HT1080 (cell line): ENCODE results near the gene PRSS37. TPM values are rescaled to one million over a fixed set of nuclear protein-coding genes. Genes with fewer than 3 reads are reported as not detected.
A peak's percentile ranks its signal among the peaks of the same experiment; 100 is the strongest.
"Not testable (repeated sequence)": the region's sequence is repeated elsewhere in the genome, so short reads cannot be mapped to it uniquely, and the experiment has no call there.

Experiments
- DNase-seq: peaks from one replicate; pipeline ENCODE4 v3.0.0-alpha.2; 2015; ENCODE audit warnings: low read depth
- polyA plus RNA-seq, 2 experiments: library from polyadenylated mRNA; depleted of rRNA; stranded (reverse); fragments of >200 nt; gene quantifications; 2 replicates each; pipeline ENCODE4 v1.2.3, GENCODE V29; 2015
- total RNA-seq: library from RNA; depleted of rRNA; stranded (reverse); fragments of >200 nt; shearing (Covaris generic); gene quantifications from 2 replicates; pipeline ENCODE4 v1.2.3, GENCODE V29; 2014; rRNA removed

The PRSS37 gene, protein sequence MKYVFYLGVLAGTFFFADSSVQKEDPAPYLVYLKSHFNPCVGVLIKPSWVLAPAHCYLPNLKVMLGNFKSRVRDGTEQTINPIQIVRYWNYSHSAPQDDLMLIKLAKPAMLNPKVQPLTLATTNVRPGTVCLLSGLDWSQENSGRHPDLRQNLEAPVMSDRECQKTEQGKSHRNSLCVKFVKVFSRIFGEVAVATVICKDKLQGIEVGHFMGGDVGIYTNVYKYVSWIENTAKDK
- not detected in 2 replicates for total RNA-seq
- not detected in 2 replicates for polyA plus RNA-seq (2015; cell fraction: cytosol; rRNA removed)
- not detected in 2 replicates for polyA plus RNA-seq (2015; cell fraction: nucleus; rRNA removed)

DNA sequence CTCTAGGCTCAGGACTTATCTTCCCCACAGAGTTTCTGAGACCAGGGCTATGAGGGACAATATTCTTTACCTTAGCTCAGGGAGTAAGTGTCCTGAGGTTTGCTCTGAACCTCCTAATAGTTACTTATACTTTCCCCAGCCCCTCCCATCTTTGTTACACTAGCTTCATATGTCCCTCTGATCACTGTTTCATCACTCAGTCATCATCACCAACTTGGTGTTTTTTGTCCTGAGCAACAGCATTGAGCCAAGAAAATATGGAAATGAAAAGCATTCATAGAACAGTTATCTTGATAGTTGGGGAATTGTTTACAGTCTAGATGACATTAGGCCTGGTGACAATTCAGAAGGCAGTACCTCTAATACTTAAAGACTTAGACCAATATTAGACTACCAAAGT, at the start of gene PRSS37:
PRSS37 (minus strand) TSS at position 101 of the 400 bp plus-strand sequence. CDS start 436 bp downstream, outside the sequence.
- DNase-seq = no peak

DNA sequence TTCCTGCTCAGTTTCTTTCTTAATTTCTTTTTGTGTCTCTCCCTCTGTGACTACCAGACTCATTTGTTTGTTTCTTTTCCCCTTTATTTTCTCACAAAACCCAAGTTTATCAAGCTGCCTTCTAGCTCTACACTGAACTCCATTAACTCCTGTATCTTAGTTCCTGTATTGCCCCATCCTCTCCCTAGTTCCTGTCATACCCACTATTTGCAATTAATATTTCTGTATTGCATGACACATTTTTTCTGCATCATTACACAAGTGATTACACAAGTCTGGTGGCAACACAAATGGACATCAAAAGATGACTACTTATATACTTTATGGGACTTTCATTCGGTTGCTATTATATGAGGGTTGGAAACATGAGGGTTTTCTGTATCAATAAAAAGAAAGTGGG, 48.0 kb upstream of the PRSS37 start:
- DNase-seq = no peak

DNA sequence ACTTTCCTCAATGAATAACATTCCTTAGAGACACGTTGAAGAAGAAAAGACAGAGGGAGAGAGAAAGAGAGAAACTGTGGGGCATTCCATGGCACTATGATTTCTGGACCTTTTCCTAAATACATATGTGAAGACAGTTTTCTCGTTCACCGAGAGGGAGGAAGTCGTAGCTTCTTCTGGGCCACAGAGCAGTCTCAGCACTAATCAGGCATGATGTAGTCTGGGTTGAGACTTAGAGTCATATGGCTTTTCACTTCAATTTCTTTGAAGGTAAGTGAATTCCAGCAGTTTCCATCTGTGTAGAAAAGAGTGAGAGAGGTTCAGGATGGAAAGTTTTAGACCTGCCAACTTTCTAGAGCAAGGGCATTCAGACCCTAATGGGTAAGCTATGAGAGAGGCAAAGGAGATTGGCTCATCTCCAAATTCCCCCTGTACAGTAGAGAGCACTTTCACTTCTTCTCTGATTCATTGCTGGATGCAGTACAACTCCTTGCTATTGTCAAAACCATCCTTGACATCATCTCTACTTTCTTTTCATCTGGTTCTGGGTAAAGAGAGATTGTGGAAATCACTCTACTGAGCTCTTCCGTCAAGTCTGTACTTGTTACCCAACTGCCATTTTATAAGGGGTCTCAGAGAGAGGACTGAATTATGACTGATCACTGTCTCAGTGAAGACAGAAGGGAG, 43.4 kb upstream of the PRSS37 start:
- peak; percentile 24 for DNase-seq

DNA sequence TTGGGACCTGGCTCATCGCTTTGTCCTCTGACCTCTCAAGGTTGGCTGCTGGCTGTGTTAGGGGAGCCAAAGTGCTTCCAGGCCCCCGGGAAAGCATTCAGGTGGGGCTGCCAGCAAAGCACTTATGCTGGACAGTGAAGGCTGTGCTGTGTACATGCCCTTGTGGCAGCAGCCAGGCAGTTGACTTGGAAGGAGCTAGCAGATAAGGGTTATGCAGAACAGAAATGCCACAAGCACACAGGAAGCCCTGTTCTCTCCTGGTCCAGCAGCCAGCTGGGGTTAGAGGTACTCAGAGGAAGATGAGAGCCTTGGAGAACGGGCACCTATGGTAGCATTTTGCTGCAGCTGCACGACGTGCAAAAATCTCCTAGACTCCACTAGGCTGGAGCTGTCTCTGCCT, 39.7 kb upstream of the PRSS37 start:
- no peak for DNase-seq

DNA sequence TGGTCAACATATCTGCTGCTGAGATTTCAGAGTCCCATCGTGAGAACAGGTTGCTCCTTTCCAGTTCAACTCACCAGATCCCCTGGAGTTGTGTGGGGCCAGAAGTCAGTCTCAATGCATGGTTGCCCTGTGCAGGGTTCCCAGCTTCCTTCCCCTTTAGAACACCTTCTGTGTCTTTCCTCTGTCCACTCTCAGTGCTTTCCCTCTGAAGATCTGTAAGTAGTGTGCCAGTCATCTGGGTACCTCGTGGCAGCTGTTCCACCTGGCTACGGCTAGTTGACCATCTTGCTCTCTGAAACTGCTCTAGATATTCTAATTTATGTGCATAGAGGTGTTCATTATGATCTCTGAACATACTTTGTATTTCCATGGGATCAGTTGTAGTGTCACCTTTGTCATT, 36.1 kb upstream of the PRSS37 start:
- no peak for DNase-seq

DNA sequence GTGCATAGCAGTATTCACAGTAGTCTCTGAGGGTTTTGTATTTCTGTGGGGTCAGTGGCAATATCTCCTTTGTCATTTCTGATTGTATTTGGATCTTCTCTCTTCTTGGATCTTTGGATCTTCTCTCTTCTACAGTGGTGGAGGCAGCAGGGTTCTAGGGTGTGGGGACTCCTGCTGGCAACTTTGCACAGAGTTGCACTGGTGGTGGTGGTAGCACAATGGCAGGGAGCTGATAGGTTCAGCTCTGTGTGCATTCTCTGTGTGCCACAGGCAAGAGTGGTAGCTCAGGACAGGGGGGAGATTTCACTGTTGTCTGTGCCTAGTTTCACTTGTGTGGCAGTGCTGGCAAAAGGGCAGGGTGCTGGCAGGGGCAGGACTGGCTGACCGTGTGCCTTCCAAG, 35.1 kb upstream of the PRSS37 start:
- no peak for DNase-seq

DNA sequence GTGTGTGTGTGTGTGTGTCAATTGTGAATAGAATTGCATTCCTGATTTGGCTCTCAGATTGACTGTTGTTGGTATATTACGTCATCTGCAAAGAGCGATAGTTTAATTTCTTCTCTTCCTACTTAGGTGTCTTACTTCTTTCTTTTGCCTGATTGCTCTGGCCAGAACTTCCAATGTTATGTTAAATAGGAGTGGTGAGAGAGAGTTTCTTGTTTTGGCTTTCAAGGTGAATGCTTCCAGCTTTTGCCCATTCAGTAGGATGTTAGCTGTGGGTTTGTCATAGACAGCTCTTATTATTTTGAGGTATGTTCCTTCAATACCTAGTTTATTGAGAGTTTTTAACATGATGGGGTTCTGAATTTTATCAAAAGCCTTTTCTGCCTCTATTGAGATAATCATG, 34.2 kb upstream of the PRSS37 start:
- DNase-seq = no peak

DNA sequence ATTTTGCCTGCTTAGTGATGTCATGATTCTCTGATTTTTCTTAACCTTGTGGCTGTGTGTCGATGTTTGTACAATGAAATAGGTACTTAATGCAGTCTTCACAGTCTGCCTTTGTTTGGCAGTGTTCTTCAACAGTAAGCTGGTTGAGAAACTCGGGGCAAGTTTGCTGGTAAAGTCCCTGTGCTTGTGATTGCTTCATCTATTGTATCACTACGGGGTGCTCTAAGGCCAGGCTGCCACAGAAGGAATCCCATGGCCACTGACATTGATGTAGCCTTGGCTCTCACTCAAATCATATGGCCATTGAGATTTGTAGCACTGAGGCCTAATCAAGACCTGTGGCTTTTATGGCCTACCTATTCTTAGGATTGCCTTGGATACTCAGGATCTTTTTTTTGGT, 33.5 kb upstream of the PRSS37 start:
- DNase-seq = no peak

DNA sequence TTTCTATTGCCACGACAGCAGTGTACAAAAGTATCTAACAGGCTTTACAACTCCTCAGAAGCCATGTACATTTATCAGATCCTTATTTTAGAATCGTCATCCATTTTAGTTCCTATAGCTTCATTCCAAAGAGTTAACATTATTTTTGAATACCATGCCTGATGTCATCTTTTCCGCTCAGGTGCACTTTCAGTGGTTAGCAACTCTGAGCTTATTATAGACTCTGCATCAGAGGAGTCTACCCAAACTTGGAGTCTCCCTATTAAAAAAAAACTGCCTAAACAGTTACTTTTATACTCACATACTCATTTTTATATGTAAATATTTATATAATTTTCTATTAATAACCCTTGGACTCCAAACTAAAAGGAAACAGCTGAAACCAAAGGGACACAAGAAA, 31.6 kb upstream of the PRSS37 start:
- DNase-seq = no peak

DNA sequence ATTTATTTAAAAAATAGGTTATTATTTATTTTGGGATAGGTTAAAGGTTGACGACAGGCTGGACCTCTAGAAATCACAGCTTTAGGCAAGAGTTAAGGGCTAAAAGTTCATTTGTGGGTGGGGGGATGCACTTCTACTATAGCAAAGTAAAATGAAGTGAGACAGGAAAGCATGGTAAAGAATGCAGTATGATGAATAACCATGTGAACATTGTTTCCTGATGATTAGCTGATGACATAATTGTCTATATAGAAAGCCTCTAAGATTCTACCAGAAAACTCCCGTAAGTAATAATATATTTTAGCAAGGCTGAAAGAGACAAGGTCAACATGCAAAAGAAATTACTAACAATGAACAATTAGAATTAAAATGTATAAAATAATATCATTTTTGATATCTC, 25.7 kb upstream of the PRSS37 start:
- DNase-seq = peak; percentile 49

DNA sequence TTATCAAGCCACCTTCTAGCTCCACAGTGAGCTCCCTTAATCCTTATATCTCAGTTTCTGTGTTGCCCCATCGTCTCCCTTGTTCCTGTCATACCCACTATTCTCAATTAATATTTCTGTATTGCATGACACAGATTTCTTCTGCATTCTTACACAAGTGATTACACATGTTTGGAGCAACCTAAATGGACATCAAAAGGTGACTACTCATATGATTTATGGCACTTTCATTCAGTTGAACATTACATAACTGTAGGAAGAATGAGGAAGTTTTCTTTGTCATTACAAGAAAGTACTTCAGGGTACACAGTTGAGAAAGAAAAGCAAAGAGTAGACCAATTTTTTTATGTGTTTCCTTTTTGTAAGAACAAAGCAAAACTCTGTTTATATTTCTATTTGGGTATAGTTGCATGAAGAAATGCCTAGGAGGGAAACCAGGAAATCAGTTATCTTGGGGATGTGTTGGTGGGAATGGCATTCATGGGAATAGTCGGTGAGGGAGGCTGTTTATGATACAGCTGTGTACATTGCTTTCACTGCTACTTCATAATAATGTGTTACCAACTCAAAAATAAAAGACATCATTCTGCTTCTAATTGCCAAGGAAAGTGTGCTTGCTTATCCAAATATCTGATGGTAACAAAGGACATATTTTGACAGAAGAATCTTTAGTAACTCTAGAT, 23.6 kb upstream of the PRSS37 start:
- peak; percentile 35 for DNase-seq

DNA sequence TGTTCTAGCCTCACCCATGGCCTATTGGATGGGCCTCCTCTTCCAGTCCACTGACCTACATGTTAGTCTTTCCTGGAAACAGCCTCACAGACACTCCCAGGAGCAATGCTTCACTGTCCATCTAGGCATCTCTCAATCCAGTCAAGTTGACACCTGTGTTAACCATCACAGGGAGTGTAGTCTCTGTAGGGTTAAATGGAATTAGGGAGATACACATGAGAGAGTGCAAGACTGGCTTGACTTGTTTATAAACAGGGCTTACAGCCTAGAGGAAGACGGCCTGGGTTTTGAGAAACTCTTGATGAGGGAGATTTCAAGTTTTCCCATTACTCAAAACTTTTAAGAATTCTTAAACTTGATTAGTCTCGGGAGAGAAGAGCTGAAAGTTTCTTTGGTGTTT, 18.9 kb upstream of the PRSS37 start:
- DNase-seq = no peak

DNA sequence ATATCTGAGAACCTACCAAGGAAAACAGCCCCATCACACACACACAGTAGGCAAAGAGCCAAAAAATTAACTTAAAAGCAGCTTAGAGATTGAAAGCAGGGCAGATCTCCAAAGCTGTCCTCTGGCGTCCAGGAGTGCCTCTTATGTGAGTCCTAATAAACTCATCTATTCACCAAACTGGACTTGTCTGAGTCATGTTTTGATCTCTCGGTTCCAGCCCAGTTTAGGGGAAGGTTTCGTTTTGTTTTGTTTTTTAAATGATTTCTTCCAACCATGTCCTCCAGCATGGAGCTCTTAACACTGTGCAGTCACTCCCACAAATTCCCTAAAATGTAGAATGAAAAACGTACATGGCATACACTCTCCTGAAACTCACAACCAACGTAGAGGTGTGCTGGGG, 6.7 kb upstream of the PRSS37 start:
- DNase-seq = no peak

DNA sequence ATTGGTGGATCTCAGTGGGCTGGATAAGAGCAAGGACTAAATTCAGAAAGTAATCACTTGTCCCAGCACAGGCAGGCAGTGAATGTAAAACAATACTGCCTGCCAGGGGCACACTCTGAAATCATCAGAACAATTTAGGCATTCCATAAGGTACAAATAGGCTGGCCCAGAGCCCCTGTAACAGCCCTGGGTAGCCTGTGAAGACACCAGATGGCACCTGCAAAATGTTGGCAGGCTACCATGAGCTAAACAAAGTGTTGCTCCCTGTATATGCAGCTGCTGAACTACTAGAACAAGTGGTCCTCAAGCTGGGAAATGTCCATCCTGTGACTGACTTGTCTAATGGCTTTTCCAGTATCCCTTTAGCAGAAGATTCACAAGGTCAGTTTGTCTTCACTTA, 3.0 kb upstream of the PRSS37 start:
- no peak for DNase-seq

DNA sequence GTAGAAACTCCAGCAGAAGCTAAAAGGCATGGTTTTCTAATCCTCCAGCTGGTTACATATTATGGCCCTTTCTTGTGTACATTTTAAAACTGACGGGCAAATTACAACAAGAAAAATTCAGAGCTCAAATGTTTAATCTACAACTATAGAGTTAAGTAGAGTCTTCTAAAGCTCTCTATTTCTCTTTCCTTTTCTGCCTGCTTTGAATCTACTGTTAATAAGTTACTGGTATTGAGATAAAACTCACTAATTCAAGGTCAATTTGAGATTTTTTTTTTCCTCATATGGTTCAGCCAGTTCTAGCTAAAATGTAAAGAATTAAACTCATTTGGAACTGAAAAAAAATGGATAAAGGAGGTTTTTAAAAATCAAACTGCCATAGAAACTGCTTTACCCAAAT, 1.6 kb upstream of the PRSS37 start:
- no peak for DNase-seq

DNA sequence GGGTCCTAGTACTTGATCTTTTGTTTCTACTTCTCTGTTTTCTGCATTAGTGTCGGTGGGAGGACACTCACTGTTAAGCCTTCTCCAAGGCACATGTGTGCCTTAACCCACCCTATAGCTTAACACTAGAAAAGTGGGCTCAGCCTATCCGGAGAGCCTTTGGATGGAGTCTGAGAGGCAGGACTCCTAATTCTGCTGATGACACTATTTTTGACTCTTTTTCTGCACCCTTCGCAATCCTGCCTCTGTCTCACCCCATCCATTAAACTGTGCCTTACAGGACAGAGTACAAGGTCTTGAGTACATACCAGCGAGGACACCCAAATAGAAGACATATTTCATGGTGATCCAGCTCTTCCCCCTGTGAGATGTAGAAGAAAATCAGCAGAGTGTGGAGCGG, 577 bp downstream of the PRSS37 start:
- no peak for DNase-seq

DNA sequence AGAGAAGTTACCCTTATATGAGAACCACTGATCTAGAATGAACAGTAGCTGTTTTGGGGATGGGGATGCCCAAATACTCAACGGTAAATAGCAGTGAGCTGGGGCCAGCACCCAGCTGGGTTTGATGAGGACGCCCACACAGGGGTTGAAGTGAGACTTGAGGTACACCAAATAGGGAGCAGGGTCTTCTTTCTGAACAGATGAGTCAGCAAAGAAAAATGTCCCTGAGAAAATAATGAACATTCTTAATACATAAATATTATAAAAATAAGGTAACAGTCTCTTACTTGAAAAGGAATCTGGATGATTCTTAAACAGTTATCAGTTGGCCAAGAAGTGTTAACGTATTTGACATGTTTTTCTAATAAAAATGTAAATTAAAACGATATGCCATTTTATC, 2.0 kb downstream of the PRSS37 start:
- no peak for DNase-seq

DNA sequence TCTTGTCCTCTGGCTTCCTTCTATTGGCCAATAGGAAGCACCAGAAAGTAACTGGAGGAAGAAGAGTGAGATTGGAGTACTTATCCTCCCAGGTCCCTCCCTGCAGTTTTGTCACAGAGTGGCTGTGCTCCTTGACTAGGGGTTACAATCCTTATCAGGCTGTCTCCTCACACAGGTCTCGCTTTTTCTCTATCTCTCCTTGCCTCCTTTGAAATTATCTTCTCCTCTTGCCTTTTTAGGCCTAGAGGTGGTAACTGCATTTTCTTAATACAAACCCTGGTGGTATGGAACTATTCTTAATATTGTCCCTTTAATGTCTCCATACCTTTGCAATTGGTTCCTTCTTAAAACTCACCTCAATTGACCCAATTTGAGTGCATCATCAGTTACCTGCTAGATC, 2.7 kb downstream of the PRSS37 start:
- no peak for DNase-seq

DNA sequence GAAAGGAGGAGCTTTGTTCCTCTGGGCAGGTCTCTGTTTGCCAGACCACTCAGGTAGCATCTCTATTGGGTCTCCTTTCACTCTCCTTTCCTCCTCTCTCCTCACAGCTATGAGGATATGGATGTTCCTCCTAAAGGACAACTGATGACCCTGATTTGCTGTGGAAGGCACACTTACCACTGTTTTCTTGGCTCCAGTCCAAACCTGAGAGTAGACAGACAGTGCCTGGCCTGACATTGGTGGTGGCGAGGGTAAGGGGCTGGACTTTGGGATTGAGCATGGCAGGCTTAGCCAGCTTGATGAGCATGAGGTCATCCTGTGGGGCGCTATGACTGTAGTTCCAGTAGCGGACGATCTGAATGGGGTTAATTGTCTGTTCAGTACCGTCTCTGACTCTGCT, 3.6 kb downstream of the PRSS37 start:
- DNase-seq = no peak

DNA sequence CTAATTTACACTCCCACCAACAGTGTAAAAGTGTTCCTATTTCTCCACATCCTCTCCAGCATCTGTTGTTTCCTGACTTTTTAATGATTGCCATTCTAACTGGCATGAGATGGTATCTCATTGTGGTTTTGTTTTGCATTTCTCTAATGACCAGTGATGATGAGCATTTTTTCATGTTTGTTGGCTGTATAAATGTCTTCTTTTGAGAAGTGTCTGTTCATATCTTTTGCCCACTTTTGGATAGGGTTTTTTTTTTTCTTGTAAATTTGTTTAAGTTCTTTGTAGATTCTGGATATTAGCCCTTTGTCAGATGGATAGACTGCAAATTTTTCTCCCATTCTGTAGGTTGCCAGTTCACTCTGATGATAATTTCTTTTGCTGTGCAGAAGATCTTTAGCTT, 18.9 kb downstream of the PRSS37 start:
- not testable (repeated sequence) for DNase-seq

DNA sequence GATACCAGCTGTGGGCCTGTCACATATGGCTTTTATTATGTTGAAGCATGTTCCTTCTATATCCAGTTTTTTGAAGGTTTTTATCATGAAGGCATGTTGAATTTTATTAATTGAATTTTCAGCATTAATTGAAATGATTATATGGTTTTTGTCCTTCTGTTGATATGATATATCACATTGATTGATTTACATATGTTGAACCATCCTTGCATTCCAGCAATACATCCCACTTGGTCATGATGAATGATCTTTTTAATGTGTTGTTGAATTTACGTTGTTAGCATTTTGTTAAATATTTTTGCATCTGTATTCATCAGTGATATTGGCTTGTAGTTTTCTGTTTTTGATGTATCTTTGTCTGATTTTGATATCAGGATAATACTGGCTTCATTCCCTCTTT, 21.2 kb downstream of the PRSS37 start:
- DNase-seq = no peak

DNA sequence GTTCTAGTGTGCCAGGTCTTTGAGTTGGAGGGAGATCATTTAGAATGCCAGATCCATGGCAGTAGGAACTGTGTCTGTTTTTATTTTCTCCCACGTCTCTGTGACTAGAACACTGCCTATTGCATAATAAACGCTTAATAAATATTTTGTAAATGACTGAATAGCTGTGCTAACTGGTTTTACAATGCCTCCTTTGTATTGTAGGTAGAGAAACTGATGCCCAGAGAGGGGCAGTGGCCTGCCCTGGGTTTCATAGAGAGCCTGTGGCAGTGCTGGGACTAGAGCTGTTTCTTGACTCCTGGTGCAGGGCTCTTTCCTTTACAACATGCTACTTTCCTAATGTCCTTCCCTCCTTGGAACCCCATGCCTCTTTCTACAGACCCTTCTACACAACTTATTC, 48.8 kb downstream of the PRSS37 start:
- DNase-seq = no peak

DNA sequence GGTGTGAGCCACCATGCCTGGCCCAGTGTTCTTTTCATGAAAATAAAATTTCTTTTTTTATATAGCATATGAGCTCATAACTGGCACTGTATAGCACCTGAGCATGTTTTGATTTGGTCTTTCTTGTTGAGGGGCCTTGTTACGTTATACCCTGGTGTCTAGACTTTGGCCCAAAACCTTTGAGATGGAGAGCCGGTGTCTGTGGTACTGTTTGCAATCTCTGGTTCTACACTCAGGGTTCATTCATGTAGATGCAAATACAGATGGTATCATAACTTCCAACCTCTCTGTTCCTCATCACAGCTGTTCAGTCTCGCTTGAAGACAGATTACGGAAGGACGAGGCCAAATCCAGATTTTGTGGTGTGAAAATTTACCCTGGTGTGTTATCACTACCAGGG, 51.4 kb downstream of the PRSS37 start, which contains the start of gene TAS2R5:
TAS2R5 (plus strand) TSS at position 301 of the 400 bp plus-strand sequence. CDS start 145 bp downstream, outside the sequence.
- no peak for DNase-seq
